Activated effector memory CD4-positive, alpha-beta T cell treated with Interleukin-2 at 50 U/mL for 16 hours (primary cell): ENCODE measurements around the gene STIM1.
"Not testable (repeated sequence)": the region's sequence is repeated elsewhere in the genome, so short reads cannot be mapped to it uniquely, and the experiment has no call there.

ENCODE experiments used
- DNase-seq: peaks from one replicate; pipeline ENCODE4 v3.0.0-alpha.2; 2020

STIM1 gene

GRCh38 chr11:3989921-3990290 lies 134.4 kb downstream of the STIM1 start:
- no peak for DNase-seq

- DNase-seq = no peak
Measured at GRCh38 chr11:3990406-3990805, 134.9 kb downstream of the STIM1 start.

- DNase-seq = no peak
Measured at GRCh38 chr11:3992964-3993363, 137.5 kb downstream of the STIM1 start.

- DNase-seq = no peak
Measured at GRCh38 chr11:3994030-3994640, 138.7 kb downstream of the STIM1 start.

- no peak for DNase-seq
Measured at GRCh38 chr11:3995307-3995706, 139.8 kb downstream of the STIM1 start.

GRCh38 chr11:3995949-3996554 lies 140.6 kb downstream of the STIM1 start:
- no peak for DNase-seq

- no peak for DNase-seq
Measured at GRCh38 chr11:3996651-3997050, 141.2 kb downstream of the STIM1 start.

GRCh38 chr11:4004753-4005152 lies 149.3 kb downstream of the STIM1 start:
- not testable (repeated sequence) for DNase-seq

GRCh38 chr11:4006946-4007680 lies 151.6 kb downstream of the STIM1 start:
- DNase-seq = no peak

- DNase-seq = no peak
Measured at GRCh38 chr11:4008116-4008515, 152.7 kb downstream of the STIM1 start.

GRCh38 chr11:4016602-4017001 lies 161.1 kb downstream of the STIM1 start:
- not testable (repeated sequence) for DNase-seq

GRCh38 chr11:4017129-4017528 lies 161.7 kb downstream of the STIM1 start:
- DNase-seq = no peak

GRCh38 chr11:4018641-4019040 lies 163.2 kb downstream of the STIM1 start:
- DNase-seq = no peak

GRCh38 chr11:4019891-4020290 lies 164.4 kb downstream of the STIM1 start:
- no peak for DNase-seq

- DNase-seq = no peak
Measured at GRCh38 chr11:4022669-4023068, 167.2 kb downstream of the STIM1 start.

GRCh38 chr11:4025248-4025966 lies 169.9 kb downstream of the STIM1 start:
- DNase-seq = no peak

GRCh38 chr11:4025967-4026324 lies 170.5 kb downstream of the STIM1 start:
- DNase-seq = no peak

GRCh38 chr11:4026389-4026788 lies 170.9 kb downstream of the STIM1 start:
- no peak for DNase-seq

GRCh38 chr11:4027746-4028145 lies 172.3 kb downstream of the STIM1 start:
- no peak for DNase-seq

- no peak for DNase-seq
Measured at GRCh38 chr11:4030197-4030596, 174.7 kb downstream of the STIM1 start.

- no peak for DNase-seq
Measured at GRCh38 chr11:4032097-4032496, 176.6 kb downstream of the STIM1 start.

- DNase-seq = no peak
Measured at GRCh38 chr11:4035985-4036384, 180.5 kb downstream of the STIM1 start.

- no peak for DNase-seq
Measured at GRCh38 chr11:4039011-4039410, 183.5 kb downstream of the STIM1 start.

- no peak for DNase-seq
Measured at GRCh38 chr11:4040461-4040860, 185.0 kb downstream of the STIM1 start.
